Left kidney (tissue), 2 donors: Measurements from ENCODE around the gene HLA-F. TPM values are rescaled to one million over a fixed set of nuclear protein-coding genes. Genes with fewer than 3 reads are reported as not detected.

ENCODE experiments used
- DNase-seq: peaks from one replicate; pipeline ENCODE4 v3.0.0-alpha.2; 2013
- polyA plus RNA-seq: library from polyadenylated mRNA; unstranded; fragments of 120-200 nt; gene quantifications from one replicate; pipeline ENCODE4 v1.2.1, GENCODE V29; 2013; ENCODE audit not compliant: insufficient read length

HLA-F gene
- polyA plus RNA-seq, 1 donor: 5.0 TPM

- DNase-seq: no peak
These were observed 38.8 kb downstream of the HLA-F start for GRCh38 chr6:29762051-29762450.

GRCh38 chr6:29762781-29763214 is 39.6 kb downstream of the HLA-F start:
- no peak for DNase-seq

GRCh38 chr6:29763491-29764289 is 40.5 kb downstream of the HLA-F start:
- DNase-seq: no peak

- no peak for DNase-seq
These were observed 41.4 kb downstream of the HLA-F start for GRCh38 chr6:29764422-29765196.

- DNase-seq: no peak
These were observed 46.1 kb downstream of the HLA-F start for GRCh38 chr6:29769336-29769735.

- DNase-seq: no peak
These were observed 47.1 kb downstream of the HLA-F start for GRCh38 chr6:29770306-29770705.

- DNase-seq: no peak
These were observed 53.5 kb downstream of the HLA-F start for GRCh38 chr6:29776684-29777083.

Other genes with a start within 250 kb of the HLA-F start
- gene MAS1L, start 235.5 kb upstream of the HLA-F start, polyA plus RNA-seq: not detected
- gene UBD, start 163.7 kb upstream of the HLA-F start, polyA plus RNA-seq: 2.3 TPM
- 0.20 TPM for gene OR2H2, start 138.3 kb upstream of the HLA-F start, polyA plus RNA-seq
- gene GABBR1, start 90.3 kb upstream of the HLA-F start, polyA plus RNA-seq: 99.7 TPM
- not detected for gene MOG, start 66.3 kb upstream of the HLA-F start, polyA plus RNA-seq
- gene ZFP57, start 42.3 kb upstream of the HLA-F start, polyA plus RNA-seq: 0.33 TPM
- 6.9 TPM for gene HLA-G, start 104.4 kb downstream of the HLA-F start, polyA plus RNA-seq
- 105 TPM for gene HLA-A, start 219.1 kb downstream of the HLA-F start, polyA plus RNA-seq